HepG2 (cell line): Measurements from ENCODE around the gene ACTN4.

Source experiments
- AKNA ChIP-seq: sonication (generic); formaldehyde crosslinking; IDR thresholded peaks from 2 replicates; pipeline ENCODE4 v1.4.0; 2020; ENCODE audit warnings: missing genetic modification reagents, borderline replicate concordance
- CEBPB ChIP-seq: IDR thresholded peaks from 2 replicates; pipeline ENCODE4 v1.6.1; 2011; ENCODE audit warnings: low read depth, low read length, improper control_type of control experiment, borderline replicate concordance
- FOXJ3 ChIP-seq: sonication (generic); formaldehyde crosslinking; IDR thresholded peaks from 2 replicates; pipeline ENCODE4 v1.4.0; 2020; ENCODE audit warnings: missing genetic modification reagents, mild to moderate bottlenecking, borderline replicate concordance
- MAZ ChIP-seq, 2 experiments: sonication (generic) in 1 of 2; formaldehyde crosslinking in 1 of 2; IDR thresholded peaks; 2 replicates each; pipeline versions ENCODE4 v1.5.0 to v1.6.1; 2012 to 2020; ENCODE audit warnings: low read depth in 2 of 2, mild to moderate bottlenecking in 2 of 2, borderline replicate concordance in 1 of 2, improper control_type of control experiment in 1 of 2, low read length in 1 of 2, missing genetic modification reagents in 1 of 2, moderate library complexity in 1 of 2
- PHF8 ChIP-seq: sonication (generic); formaldehyde crosslinking; IDR thresholded peaks from 2 replicates; pipeline ENCODE4 v1.5.0; 2020; ENCODE audit warnings: missing genetic modification reagents
- ZNF792 ChIP-seq: IDR thresholded peaks from 2 replicates; pipeline ENCODE4 v1.6.1; 2016
- ZNF83 ChIP-seq: sonication (generic); formaldehyde crosslinking; IDR thresholded peaks from 2 replicates; pipeline ENCODE4 v1.4.0; 2020; ENCODE audit warnings: missing genetic modification reagents, mild to moderate bottlenecking, borderline replicate concordance

GRCh38 chr19:38606131-38606530 lies 41.3 kb upstream of the ACTN4 start:
- TF ChIP-seq ZNF83 (CRISPR knock-in tag) (no peak), AKNA (no peak), FOXJ3 (CRISPR knock-in tag) (no peak), ZNF792 (CRISPR knock-in tag) (no peak), CEBPB (no peak), PHF8 (CRISPR knock-in tag) (no peak), MAZ (IDR thresholded peaks at IDR 0.05; ENCODE audit: borderline replicate concordance, low read depth, low read length) (no peak), MAZ (CRISPR knock-in tag; IDR thresholded peaks at IDR 0.05; ENCODE audit: low read depth) (no peak)
